Tibial nerve (tissue), 4 donors: Measurements from ENCODE around the gene GGT7.

Source experiments
- EP300 ChIP-seq, 2 donors: sonication (generic); formaldehyde crosslinking; IDR thresholded peaks; one replicate each; pipeline ENCODE4 v1.6.1; 2017; ENCODE audit warnings: antibody characterized with exemption in 2 of 2, mild to moderate bottlenecking in 1 of 2
- TF ChIP-seq, protein P1 (sequence below), 5 experiments: fragments of 200-600 bp in 3 of 5; fragments of 450-650 bp in 2 of 5; sonication (generic) in 3 of 5; IDR thresholded peaks; one replicate each; pipeline ENCODE4 v1.5.1; 2016 to 2019; ENCODE audit warnings: antibody characterized with exemption in 5 of 5, mild to moderate bottlenecking in 3 of 5, moderate library complexity in 2 of 5

DNA sequence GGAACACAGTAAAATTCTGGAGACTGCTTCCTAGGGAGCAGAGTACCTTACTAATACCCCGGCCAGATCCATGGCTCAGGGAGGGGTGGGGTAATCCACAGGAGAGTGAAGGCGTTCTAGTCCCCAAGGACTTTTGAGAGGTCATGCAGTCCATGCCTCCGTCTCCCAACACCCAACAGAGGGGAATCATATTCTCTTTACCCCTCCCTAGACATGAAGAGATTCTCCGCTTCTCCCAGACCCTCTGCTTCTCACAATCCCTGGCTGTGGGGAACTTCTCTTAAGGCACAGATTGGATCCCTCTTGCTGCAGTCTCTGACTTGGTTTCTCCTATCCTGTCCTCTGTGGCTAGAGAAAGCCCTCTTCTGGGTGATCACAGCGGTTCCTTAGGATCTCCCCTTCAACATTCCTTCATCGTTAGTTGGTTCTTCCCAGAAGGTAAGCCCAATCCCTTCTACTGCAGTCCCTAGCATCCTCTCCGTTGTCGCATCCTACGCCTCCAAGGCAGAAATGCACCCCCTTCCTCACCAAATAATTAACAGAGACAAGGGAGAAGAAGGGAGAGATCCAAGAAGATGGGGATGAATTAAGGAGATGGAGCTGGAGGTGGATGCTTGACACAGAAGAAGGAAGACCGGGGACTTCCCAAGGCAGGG lies 562 bp downstream of the GGT7 start:
- TF ChIP-seq, protein P1, sequence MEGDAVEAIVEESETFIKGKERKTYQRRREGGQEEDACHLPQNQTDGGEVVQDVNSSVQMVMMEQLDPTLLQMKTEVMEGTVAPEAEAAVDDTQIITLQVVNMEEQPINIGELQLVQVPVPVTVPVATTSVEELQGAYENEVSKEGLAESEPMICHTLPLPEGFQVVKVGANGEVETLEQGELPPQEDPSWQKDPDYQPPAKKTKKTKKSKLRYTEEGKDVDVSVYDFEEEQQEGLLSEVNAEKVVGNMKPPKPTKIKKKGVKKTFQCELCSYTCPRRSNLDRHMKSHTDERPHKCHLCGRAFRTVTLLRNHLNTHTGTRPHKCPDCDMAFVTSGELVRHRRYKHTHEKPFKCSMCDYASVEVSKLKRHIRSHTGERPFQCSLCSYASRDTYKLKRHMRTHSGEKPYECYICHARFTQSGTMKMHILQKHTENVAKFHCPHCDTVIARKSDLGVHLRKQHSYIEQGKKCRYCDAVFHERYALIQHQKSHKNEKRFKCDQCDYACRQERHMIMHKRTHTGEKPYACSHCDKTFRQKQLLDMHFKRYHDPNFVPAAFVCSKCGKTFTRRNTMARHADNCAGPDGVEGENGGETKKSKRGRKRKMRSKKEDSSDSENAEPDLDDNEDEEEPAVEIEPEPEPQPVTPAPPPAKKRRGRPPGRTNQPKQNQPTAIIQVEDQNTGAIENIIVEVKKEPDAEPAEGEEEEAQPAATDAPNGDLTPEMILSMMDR (IDR thresholded peaks at IDR 0.05): no peak
- TF ChIP-seq EP300 (IDR thresholded peaks at IDR 0.05): no peak
